SIG-M5 treated with dmso at 0.1 percent for 504 hours (cell line): Measurements from ENCODE around the gene YWHAH.
A peak's percentile ranks its signal among the peaks of the same experiment; 100 is the strongest.

Experiments used
- DNase-seq: peaks from one replicate; lab custom pipeline; 2025; ENCODE audit not compliant: unreplicated experiment; lab: John Stamatoyannopoulos, UW

YWHAH gene

GRCh38 chr22:31943978-31944699 is at the start of gene YWHAH:
TSS of gene YWHAH (plus strand) at chr22:31944535. CDS start at chr22:31944734, 199 bp downstream.
- DNase-seq, result peak; percentile 83

- no peak for DNase-seq
Observed at GRCh38 chr22:31895411-31896123, 48.8 kb upstream of the YWHAH start.

- no peak for DNase-seq
Observed at GRCh38 chr22:31896472-31896871, 47.9 kb upstream of the YWHAH start.

- DNase-seq, result no peak
Observed at GRCh38 chr22:31897842-31898805, 46.2 kb upstream of the YWHAH start.

GRCh38 chr22:31898926-31899325 is 45.4 kb upstream of the YWHAH start:
- no peak for DNase-seq

GRCh38 chr22:31899669-31900068 is 44.7 kb upstream of the YWHAH start:
- no peak for DNase-seq

- no peak for DNase-seq
Observed at GRCh38 chr22:31901388-31902137, 42.8 kb upstream of the YWHAH start.

GRCh38 chr22:31904651-31905050 is 39.7 kb upstream of the YWHAH start:
- DNase-seq, result no peak

GRCh38 chr22:31905356-31905755 is 39.0 kb upstream of the YWHAH start:
- no peak for DNase-seq

- DNase-seq, result no peak
Observed at GRCh38 chr22:31906086-31906485, 38.2 kb upstream of the YWHAH start.

GRCh38 chr22:31906569-31906968 is 37.8 kb upstream of the YWHAH start:
- DNase-seq, result no peak

- no peak for DNase-seq
Observed at GRCh38 chr22:31909977-31910376, 34.4 kb upstream of the YWHAH start.

GRCh38 chr22:31911565-31912406 is 32.5 kb upstream of the YWHAH start:
- no peak for DNase-seq

- no peak for DNase-seq
Observed at GRCh38 chr22:31912407-31912743, 32.0 kb upstream of the YWHAH start.

GRCh38 chr22:31915586-31915985 is 28.7 kb upstream of the YWHAH start:
- DNase-seq, result no peak

- DNase-seq, result peak; percentile 79
Observed at GRCh38 chr22:31917227-31917921, 27.0 kb upstream of the YWHAH start.

GRCh38 chr22:31919730-31920129 is 24.6 kb upstream of the YWHAH start:
- no peak for DNase-seq

GRCh38 chr22:31920306-31920705 is 24.0 kb upstream of the YWHAH start:
- no peak for DNase-seq

- no peak for DNase-seq
Observed at GRCh38 chr22:31921106-31921505, 23.2 kb upstream of the YWHAH start.
